Glomerular visceral epithelial cell (primary cell): ENCODE data around the gene ESM1.

ENCODE experiments used
- DNase-seq: peaks from one replicate; pipeline ENCODE4 v3.0.0-alpha.2; 2016; ENCODE audit errors: extremely low spot score

The ESM1 gene

DNA sequence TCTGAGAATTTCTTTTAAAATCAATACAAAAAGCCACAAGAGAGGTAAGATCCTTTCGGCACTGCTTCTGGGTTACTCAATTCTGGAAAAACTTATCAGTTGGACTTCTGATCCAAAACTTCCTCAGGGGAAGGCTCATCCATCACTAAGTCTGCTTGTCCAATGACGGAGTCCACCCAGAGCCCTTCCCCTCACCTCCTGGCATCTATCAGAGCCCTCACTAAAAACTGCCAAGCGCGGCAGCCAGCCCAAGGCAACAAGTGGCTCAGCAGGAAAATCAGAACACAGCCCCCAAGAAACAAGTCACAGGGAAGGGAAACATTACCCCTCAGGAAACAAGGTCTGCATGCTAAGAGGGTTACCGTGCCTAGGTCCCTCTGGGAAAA, 869 bp upstream of the ESM1 start:
- no peak for DNase-seq

DNA sequence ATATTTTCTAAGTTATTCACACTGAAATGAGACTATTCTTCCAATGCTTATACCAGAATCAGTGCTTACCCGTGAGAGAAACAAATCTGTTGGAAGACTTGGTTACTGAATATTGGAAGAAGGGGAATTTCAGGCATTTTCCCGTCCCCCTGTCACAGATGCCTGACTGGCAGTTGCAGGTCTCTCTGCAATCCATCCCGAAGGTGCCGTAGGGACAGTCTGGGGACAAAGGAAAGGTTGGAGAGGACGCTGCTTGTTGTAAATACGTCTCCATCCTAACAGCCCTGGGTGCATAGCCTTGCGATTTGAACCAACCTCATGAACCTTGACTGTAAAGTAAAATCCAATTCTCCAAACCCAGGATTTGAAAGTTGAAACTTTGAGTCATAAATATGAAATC, 3.5 kb downstream of the ESM1 start:
- DNase-seq: no peak

DNA sequence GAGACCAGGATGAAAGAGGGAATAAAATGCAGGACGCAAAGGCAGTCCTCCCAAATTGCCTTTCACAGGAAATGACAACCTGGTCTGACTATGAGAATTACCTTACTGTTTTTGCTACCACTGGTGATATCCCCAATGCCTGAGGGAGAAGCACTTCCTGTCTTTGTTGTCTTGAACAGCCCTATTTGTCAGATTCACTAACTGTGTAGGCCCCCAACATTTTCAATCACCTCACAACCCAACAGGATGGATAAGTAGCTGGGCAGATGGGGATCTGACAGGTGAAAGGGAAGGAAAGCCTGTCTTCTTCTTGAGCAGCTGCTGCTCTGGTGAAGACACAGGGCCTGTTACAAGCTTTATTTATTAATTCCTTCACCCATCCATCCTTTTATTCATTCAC, 9.7 kb downstream of the ESM1 start:
- DNase-seq: no peak

DNA sequence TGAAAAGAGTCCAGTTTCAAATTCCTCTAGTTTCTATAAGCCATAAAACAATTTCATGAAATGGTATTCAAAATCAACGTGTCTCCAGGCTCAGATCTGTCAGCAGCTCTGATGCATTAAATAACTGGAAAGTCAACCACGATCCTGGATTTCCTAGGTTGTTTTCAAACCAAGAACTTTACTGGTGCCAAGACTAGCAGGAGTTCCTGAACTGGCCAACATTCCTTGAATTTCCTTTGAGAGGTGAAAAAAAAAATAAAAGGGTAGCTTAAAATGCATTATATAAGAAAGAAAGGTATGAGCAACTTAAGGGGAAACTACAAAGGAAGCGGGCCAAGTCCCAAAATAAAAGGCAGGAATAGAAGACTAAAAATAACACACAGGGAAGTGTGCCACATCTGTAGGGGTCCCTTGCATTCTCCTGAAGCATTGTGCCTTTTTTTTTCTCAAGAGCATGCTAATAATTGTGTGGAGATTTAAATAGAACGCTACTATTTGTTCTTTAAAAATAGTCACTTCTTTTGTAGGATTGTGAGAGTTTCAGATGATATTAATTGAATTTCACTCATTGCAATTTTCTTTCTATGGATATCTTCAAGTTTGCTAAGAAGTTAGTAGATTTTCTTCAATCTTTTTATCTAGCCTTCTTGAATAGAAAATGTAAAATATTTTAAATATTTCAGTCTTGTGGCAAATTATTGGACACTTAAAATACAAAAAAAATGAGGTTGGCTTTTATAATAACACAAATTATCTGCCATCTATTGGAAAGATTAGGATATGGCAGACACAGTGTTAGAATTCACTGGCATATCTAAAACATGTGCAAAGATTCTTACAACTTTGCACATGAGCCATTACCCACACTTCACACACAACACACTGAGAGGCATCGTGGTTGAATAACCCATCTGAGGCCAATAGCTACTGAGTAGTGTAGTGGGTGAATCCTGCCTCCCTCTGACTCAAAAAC, 15.3 kb downstream of the ESM1 start:
- DNase-seq: no peak

DNA sequence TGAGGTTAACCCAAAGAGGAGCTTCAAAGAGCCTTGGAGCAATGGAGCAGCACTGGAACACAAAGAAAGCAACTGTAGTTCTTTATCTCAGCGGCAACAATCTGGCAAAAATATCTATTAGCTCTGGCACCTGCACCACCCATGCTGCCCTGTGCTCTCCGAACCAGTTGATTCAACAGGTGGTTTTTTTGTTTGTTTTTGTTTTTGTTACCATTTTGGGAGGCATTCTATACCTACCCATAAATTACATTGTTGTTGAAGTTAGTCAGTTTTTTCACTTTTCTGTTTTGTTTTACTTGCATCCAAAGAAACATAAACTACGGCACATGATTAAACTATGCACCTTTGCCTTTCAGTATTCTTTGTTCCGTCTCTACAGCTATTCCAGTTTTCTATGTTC, 16.2 kb downstream of the ESM1 start:
- DNase-seq: no peak

DNA sequence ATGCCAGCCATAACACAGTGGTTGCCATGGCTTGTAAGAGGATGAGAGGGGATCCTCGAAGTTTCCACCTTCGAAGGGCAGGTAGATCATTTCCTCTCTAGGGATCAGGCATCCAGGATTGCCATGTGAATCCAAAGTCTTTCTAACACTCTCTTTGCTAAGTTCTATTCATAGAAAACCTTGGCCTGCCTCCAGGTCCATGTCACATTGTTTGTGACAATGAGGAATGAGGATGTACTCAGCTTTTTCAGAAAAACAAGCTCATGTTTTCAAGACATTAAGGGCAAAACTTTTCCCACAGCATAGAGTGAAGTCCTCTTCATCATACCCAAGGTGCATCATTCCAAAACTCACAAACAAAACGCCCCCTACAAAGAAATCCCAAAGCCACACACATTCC, 19.6 kb downstream of the ESM1 start:
- no peak for DNase-seq

DNA sequence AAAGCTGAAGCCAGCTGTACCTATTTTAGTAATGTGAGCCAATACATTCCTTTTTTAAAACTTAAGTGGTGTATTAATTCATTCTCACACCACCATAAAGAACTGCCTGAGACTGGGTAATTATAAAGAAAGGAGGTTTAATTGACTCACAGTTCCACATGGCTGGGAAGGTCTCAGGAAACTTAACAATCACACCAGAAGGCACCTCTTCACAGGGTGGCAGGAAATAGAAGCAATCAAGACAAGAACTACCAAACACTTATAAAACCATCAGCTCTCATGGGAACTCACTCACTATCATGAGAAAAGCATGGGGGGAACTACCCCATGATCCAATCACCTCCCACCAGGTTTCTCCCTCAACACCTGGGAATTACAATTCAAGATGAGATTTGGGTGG, 21.0 kb downstream of the ESM1 start:
- DNase-seq: no peak

DNA sequence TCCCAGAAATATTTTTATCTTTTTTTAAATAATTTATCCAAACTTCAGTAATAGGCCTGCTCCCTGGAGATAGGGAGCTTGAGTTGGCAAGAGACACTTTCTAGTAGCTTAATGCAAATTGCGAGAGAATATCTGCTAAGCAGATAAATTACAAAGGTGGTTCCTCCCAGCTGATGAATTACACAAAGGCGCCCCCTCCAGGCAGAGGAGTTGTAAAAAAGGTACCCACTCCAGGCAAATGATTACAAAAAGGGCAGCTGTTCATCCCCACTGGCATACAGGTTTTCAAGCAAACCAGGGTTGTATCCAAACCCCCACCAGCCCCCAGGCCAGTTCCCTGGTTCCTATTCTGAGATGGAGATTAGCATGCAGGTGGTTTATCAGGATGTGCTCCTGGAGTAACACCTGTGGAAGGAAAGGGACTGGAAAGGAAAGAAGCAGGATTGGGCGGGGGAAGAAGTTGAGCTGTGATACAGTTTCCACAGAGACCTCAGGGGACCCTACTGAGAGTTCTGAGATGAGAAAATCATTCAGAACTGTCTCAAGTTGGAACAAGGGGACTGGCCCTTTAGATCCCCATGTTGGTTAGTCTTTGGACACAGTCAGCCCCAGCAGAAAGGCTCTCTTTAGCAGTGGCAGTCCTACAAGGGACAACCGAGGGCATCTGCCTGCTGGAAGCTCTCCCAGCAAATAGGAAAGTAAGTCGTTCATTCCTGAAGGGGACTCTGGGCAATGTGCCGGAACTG, 25.5 kb downstream of the ESM1 start:
- DNase-seq: no peak

DNA sequence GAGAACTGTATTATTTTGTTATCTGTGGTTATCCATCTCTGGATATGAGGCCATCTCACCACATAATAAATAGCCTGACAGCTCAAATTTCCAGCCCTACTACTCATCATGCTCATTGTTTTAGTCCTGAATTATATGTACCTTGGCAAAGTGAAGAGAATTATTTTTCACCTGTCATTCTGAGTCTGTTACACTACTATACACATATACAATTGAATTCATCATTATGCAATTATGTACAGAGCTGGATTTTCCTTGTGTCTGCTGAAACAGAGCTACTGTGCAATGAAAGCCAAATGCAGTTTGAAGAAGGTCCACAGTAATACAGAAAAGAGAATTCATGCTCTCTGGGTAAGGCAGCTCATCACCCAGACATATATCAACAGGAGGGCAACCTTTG, 28.5 kb downstream of the ESM1 start:
- no peak for DNase-seq

DNA sequence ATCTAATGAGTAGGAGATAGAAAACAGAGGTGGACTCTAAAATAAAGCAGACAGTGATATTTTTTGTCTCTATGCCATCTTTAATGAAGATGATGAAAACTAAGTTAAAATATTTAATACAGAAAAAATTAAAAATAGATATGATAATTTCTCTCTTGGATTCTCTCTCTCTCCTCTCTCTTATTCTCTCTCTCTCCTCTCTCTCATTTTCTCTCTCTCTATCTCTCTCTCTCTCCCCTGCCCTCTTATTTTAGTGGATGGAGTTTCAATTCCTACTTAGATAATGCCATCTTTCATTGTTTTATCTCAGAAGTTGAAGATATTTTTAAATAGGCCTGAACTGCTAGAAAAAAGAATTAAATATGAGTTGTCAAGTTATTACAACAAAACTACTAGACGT, 38.2 kb downstream of the ESM1 start:
- no peak for DNase-seq

DNA sequence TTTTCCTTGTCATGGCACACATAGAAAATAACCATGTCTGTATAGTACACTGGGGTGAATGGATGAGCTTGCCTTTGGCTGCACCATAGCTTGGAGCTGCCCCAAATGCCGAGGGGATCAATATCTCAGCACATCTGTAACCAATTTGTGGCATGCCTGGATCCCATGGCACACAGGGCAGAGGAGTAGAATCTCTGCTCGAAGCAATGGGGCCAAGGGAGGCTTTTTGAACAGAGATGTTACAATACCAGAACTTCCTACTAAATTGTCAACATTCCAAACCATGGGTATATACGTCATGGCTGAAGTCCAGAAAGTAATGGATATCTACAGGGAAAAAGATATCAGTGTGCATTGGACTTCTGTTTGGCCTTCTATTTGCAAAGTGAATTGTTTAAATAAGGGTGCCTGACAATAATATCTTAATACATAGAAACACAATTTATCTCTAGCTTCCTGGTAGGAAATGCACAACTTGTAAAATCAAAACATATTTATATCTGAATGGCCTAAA, 39.0 kb downstream of the ESM1 start:
- DNase-seq: no peak

DNA sequence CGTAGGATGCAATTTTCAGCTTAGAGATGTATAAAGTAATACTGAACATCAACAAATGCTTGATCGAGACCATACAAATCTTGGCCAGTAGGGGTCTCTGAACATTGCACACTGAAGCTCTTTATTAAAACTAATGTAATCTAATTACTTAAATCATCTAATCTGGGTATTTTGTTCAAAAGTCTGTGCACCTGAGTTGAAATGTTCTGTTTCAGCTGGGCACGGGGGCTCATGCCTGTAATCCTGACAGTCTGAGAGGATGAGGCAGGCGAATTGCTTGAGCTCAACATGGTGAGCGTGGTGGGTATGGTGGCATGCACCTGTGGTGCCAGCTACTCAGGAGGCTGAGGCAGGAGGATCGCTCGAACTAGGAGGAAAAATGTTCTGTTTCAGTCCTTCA, 41.0 kb downstream of the ESM1 start:
- DNase-seq: peak; percentile 19

DNA sequence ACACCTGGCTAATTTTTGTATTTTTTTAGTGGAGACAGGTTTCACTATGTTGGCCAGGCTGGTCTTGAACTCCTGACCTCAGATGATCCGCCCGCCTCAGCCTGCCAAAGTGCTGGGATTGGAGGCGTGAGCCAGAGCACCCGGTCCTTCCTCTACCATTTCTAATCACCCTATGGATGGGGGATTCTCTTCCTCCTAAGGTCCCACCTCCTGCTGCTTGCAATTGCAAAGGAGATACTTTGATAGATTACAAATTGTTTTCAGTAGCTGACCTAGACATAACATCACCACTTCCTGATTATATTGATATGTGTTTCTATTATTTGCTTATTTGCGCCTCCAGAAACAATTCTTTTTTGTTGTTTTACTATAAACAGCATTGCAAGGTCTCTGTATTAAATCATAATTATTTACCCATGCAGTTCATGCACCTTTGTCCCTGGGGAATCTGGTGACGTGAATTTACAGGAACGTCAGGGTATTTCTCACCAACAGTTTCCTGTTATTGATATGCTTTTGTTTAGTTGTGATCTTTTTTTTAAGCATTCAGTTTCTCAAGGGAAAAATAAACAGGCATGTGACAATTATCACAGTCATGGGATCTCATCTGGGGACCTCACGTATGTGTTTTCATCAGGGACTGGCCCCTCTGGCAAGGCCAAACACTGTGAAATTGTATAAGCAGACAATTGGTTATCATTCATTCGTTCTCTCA, 43.2 kb downstream of the ESM1 start:
- no peak for DNase-seq

DNA sequence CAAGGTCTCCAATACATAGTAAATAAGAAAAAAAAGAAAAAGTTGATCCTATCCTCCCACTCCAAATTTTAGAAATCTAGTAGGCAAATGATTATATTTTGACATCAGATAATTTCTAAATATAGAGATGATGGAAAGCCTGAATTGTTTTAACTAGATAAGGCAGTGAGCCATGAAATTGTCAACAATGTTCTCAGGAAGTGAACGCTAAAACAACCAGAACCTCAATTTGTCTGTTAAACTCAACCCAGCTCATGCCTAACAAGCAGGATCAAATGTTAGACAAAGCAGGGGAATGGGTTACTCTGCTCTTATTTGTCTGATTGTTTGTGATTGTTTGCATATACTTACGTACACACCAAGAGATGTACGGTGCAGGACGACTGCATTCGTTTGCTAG, 49.2 kb downstream of the ESM1 start:
- DNase-seq: no peak

DNA sequence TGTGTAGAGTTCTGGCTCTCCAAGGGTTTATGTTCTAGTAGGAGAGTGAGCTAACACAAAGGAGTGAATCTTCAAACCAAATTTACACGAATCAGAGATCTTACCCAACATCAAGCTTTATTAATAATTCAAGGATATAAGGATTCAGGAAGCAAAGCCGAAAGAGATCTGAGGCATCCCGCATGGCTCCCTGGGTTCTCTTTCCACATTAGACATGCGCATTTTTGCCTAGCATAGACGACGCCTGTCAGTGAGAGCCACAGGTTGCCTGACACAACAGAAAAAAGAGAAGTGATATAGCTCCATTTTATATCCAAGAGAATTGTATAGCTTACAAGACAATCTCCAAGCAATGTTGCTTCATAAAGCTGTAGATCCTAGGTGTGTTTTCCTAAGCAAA, 52.6 kb downstream of the ESM1 start:
- DNase-seq: no peak

DNA sequence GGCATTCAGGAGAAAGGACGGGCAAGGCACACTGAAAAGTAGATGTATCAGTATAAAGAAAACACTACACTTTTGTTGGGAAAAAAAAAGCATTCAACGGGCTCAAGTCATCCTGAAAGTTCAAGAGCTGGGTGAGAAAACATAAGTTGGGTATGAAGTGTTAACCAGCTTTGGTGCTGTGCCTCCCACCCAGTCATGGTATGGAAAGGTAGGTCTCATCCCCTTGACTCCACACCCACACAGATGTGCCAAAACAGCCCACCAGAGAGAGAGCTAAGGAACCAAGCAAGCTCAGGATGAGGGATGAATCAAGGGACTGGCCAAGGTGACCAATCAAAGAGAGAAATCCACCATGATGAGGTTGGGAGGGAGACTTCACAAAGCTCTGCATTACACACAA, 54.7 kb downstream of the ESM1 start:
- DNase-seq: no peak
